Measurements from ENCODE around the gene MARK4.
"Not testable (repeated sequence)": the region's sequence is repeated elsewhere in the genome, so short reads cannot be mapped to it uniquely, and the experiment has no call there.

The MARK4 gene

DNA sequence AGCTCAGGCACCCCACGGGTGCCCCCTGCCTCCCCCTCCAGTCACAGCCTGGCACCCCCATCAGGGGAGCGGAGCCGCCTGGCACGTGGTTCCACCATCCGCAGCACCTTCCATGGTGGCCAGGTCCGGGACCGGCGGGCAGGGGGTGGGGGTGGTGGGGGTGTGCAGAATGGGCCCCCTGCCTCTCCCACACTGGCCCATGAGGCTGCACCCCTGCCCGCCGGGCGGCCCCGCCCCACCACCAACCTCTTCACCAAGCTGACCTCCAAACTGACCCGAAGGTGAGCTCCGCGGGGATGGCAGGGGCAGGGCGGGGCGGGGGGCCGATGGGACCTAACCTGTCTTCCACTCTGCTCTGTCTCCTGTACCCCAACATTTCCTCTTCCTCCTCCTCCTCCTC, 46.6 kb downstream of the MARK4 start:
- in situ Hi-C loops (cut with MboI; ENCODE audit: low pct_unique_long_range_greater_than_20kb, low sequenced_read_pairs) = no loop called here
- no peak for DNase-seq

DNA sequence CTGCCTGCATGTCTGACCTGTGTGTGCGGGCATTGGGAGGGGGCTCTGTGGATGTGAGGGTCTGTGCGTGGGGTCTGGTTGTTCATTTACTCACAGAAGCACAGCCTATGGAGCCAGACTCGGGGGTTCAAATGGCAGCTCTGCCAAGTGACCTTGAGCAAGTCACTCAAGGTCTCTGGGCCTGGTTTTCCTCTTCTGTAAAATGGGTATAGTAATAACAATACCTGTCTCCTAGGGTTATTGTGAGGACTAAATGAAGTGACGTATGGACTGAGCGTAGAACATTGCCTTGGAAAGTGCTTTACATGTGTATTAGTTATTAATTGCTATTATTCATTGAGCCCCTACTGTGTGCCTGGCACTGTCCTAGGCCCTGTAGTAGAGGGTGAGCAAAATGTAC, 47.2 kb downstream of the MARK4 start:
- in situ Hi-C loops (cut with MboI; ENCODE audit: low pct_unique_long_range_greater_than_20kb, low sequenced_read_pairs) = no loop called here
- DNase-seq = no peak

DNA sequence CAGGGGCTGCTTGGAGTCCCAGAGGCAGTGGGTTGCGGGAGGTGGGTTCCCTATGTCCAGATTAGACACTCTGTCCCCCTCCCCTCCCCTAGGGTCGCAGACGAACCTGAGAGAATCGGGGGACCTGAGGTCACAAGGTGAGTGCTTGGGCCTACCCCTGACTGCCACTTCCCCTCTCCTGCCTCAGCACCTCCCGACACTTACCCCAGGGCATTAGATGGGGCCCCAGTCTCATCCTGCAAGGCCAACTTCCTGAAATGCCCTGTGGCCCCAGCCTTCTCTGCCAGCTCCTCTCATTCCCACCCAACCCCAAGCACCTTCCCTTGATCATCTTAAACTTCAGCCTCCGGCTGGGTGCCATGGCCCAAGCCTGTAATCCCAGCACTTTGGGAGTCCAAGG, 48.6 kb downstream of the MARK4 start:
- in situ Hi-C loops (cut with MboI; ENCODE audit: low pct_unique_long_range_greater_than_20kb, low sequenced_read_pairs) = no loop called here
- DNase-seq = no peak

DNA sequence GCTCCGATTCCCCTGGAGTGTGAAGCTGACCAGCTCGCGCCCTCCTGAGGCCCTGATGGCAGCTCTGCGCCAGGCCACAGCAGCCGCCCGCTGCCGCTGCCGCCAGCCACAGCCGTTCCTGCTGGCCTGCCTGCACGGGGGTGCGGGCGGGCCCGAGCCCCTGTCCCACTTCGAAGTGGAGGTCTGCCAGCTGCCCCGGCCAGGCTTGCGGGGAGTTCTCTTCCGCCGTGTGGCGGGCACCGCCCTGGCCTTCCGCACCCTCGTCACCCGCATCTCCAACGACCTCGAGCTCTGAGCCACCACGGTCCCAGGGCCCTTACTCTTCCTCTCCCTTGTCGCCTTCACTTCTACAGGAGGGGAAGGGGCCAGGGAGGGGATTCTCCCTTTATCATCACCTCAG, 51.3 kb downstream of the MARK4 start:
- no peak for DNase-seq
- in situ Hi-C loops (cut with MboI; ENCODE audit: low pct_unique_long_range_greater_than_20kb, low sequenced_read_pairs) = no loop called here

DNA sequence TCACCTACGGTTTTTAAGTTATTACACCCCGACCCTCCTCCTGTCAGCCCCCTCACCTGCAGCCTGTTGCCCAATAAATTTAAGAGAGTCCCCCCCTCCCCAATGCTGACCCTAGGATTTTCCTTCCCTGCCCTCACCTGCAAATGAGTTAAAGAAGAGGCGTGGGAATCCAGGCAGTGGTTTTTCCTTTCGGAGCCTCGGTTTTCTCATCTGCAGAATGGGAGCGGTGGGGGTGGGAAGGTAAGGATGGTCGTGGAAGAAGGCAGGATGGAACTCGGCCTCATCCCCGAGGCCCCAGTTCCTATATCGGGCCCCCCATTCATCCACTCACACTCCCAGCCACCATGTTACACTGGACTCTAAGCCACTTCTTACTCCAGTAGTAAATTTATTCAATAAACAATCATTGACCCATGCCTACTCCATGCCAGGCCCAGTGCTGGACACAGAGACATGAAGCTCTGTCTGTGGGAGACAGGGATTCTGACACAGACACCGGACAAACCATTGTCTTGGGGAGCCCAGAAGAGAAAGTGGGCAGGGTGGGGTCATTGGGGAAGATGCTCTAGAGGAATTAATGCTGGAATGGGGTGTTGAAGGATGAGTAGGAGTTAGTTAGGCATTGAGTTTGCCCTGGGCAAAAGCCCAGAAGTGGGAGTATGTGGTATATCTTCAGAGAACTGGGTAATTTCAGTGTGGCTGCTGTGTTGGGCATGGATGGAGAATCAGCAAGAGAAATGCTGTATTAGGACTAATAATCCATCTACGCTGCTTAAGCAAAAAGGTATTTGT, 52.4 kb downstream of the MARK4 start:
- no peak for DNase-seq
- in situ Hi-C loops (cut with MboI; ENCODE audit: low pct_unique_long_range_greater_than_20kb, low sequenced_read_pairs) = no loop called here

DNA sequence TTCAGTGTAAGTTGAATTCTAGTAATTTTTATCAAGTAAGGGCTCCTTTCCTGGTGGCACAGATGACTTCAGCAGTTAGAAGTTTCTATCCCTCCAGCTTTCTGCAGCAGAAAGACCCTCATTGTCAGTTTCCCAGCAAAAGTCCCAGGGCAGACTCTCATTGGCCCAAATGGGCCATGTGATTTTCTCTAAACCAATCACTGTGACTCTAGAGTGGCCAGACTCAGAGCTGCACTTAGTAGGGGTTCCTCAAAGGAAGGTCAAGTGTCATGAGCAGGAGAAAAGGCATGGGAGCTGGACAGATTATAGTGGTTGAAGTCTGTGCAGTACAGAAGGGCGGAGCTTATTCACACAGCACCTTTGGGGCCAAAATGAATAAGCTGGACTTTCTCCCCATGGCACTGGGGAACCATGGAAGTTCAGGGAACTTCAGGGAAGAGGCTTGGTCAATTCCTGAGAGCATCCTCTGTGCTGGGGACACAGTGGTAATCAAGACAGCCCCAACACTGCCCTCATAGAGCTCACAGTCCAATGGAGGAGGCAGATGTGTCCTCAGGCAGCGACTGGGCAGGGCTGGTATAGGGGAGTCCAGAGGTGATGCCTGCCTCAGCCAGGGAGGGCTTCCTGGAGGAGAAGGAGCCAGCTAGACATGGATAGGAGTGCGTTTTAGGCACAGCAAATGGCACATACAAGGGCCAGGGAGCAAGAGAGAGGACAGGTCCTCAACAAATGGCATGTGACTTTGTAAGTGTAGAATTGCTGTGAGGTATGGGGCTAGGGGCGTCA, 53.3 kb downstream of the MARK4 start:
- in situ Hi-C loops (cut with MboI; ENCODE audit: low pct_unique_long_range_greater_than_20kb, low sequenced_read_pairs) = no loop called here

DNA sequence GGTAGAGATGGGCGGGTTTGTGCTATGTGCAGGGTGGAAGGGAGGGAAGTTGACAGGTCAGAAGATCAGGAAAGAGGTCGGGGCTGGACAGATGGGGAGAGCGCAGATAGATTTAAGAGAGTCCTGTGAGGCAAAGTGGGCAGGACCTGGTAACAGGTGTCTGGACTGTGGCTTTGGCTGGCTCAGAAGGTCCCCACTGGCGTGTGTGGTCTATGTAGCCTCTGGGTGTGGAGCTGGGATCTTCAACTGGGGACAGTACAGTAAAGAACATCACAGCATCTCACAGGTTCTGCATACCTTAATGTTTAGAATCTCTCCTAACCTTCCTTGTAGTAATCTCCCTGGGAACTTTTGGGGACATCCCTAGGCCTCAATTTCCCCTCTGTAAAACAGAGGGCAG, 53.9 kb downstream of the MARK4 start:
- DNase-seq = no peak
- in situ Hi-C loops (cut with MboI; ENCODE audit: low pct_unique_long_range_greater_than_20kb, low sequenced_read_pairs) = no loop called here

More for the DNA sequence above, 53.3 kb downstream of the MARK4 start:
- no peak for DNase-seq

DNA sequence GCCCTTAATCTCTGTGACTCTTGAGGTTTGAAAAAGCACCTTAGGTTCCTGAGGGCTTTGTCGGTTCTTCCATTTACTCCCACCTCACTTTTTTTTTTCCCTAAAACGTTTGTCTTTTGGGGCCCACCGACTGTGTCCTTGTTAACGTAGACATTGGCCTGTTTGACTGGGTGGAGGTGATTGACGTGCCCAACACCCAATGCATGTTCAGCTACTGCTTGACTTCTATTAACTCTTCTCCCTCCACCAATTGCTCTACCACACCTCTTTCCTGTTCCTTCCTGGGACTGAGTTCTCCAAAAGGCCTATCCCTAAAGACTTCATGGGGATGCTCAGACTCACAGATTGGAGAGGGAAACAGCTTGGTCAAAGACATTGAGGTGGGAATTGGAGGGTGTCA, 54.4 kb downstream of the MARK4 start:
- no peak for DNase-seq
- in situ Hi-C loops (cut with MboI; ENCODE audit: low pct_unique_long_range_greater_than_20kb, low sequenced_read_pairs) = no loop called here

DNA sequence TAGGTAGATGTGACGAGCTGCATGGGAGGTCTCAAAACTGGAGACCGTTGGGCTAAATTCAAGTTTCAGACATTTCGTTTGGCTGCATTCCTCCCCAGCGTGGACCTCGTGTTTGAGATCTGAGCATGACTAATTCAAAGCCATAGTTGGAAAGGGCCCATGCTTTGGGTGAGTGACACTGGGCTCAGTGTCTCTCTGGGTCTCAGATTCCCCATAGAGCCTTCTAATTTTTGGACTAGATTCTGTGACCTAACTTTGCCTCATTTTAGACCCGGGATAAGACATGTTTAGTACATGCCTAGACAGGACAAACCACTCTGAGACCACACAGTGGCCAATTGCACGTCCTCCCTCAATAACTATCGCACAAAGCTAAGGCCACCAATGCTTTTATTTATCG, 55.0 kb downstream of the MARK4 start:
- no peak for DNase-seq
- in situ Hi-C loops (cut with MboI; ENCODE audit: low pct_unique_long_range_greater_than_20kb, low sequenced_read_pairs) = no loop called here

DNA sequence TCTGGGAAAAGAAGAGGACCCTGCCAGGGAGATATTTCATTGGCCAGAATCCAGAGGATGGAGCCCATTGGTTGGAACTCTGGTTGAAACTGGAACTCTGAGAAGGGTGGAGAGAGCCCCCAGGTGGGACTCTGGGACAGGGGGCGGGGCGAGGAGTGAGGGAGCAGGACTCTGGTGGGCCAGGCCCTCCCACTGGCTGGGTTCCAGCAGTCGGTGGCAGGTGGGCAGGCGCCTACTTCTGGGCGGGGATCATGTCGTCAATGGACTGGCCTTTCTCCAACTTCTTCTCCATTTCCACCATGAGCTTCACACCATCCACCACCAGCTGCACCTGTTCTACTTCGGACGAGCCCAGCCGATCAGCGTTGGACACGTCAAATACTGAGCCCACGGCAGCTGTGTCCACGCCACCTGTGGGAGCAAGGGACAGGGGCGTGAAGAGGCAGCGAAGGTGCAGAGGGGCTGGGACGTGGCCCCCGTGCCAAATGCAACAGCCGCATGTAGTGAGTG, 55.5 kb downstream of the MARK4 start:
- DNase-seq = peak; percentile 21
- in situ Hi-C loops (cut with MboI; ENCODE audit: low pct_unique_long_range_greater_than_20kb, low sequenced_read_pairs) = no loop called here

DNA sequence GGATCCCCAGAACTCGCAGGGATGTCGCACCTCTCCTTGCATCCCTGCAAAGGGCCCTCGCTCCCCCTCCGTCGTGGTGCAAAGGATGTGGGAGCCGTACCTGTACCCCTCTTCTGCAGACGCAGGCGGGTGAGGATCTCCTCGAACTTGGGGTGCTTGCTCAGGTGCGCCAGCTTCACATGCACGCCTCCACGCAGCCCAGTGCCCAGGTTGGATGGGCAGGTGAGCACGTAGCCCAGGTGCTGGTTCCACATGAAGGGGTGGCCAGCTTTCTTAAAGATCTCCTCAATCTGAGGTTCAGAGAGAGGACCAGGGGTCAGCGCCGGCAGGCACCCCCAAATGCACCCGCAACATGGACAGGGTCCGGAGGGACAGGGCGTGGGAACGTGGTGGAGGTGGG, 56.3 kb downstream of the MARK4 start:
- in situ Hi-C loops (cut with MboI; ENCODE audit: low pct_unique_long_range_greater_than_20kb, low sequenced_read_pairs) = no loop called here
- no peak for DNase-seq

DNA sequence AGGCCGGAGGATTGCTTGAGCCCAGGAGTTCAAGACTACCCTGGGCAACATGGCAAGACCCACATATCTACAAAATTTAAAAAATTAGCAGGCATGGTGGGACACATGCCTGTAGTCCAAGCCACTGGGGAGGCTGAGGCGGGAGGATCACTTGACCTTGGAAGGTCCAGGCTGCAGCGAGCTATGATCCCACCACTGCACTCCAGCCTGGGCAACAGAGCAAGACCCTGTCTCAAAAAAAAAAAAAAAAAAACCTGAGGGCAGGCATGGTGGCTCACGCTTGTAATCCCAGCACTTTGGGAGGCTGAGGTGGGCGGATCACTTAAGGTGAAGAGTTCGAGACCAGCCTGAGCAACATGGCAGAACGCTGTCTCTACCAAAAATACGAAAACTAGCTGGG, 58.3 kb downstream of the MARK4 start:
- DNase-seq; in situ Hi-C loops (cut with MboI; ENCODE audit: low pct_unique_long_range_greater_than_20kb, low sequenced_read_pairs): not testable (repeated sequence)

DNA sequence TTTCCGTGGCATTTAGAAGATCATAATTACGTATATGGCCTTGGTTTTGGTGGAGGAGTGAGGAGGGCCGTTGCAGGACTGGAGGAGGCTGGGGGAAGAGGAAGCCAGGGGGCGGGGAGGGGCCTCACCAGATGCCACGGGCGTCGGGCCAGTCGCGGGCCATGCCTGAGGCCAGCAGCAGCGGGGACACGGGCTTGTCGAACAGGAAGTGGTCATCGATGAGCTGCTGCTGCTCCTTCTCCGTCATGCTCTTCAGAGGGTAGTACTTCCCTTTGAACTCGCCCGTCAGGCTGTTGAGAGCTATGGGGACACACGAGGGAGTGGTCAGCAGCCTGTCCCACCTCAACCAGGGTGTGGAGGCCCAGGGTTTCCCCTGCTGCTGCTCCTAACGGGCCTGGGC, 60.5 kb downstream of the MARK4 start:
- DNase-seq = peak; percentile 59
- in situ Hi-C loops (cut with MboI; ENCODE audit: low pct_unique_long_range_greater_than_20kb, low sequenced_read_pairs) = no loop called here

DNA sequence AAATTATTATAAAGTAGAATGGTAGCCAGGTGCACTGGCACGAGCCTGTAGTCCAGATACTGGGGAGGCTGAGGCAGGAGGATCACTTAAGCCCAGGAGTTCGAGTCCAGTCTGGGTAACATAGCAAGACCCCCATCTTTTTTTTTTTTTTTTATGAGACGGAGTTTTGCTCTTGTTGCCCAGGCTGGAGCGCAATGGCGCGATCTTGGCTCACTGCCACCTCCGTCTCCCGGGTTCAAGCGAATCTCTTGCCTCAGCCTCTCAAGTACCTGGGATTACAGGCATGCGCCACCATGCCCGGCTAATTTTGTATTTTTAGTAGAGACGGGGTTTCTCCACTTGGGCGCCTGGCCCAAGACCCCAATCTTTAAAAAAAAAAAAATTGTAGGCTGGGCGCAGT, 61.2 kb downstream of the MARK4 start:
- DNase-seq; in situ Hi-C loops (cut with MboI; ENCODE audit: low pct_unique_long_range_greater_than_20kb, low sequenced_read_pairs): not testable (repeated sequence)

DNA sequence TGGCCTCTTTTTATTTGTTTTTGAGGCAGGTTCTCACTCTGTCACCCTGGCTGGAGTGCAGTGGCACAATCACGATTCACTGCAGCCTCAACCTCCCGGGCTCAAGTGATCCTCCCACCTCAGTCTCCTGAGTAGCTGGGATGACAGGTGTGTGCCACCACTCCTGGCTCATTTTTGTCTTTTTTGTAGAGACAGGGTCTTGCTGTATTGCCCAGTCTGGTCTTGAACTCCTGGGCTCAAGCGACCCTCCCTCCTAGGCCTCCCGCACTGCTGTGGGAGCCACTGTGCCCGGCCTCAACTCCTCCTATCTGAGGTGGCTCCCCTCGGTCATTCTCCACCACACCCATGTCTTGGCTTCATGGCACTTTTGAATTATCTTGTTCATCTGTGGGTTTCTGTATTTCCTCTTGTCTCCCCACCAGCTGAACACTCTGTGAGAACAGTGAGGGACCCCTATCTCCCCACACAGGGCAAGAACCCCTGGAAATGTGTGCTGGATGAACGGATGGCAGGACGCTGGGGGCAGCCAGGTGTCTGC, 63.7 kb downstream of the MARK4 start:
- DNase-seq = no peak
- in situ Hi-C loops (cut with MboI; ENCODE audit: low pct_unique_long_range_greater_than_20kb, low sequenced_read_pairs) = no loop called here

DNA sequence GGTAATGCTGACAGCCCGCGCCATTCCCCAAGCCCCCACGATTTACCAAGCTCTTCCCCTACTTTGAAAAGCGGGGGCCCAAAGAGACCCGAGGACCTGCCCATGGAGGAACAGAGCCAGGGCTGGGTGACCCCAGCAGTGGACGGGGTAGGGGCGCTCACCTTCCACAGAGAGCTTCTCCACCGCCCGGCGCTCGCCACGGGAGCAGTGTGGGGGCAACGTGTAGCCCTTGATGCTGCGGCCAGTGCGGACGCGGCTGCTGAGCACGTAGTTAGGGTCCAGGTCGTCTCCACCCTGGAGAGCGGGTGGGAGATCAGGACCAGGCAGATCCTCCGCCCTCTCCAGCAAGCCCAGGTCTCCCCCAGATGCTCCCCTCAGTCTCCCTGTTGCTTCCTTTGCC, 64.2 kb downstream of the MARK4 start:
- in situ Hi-C loops (cut with MboI; ENCODE audit: low pct_unique_long_range_greater_than_20kb, low sequenced_read_pairs) = no loop called here

DNA sequence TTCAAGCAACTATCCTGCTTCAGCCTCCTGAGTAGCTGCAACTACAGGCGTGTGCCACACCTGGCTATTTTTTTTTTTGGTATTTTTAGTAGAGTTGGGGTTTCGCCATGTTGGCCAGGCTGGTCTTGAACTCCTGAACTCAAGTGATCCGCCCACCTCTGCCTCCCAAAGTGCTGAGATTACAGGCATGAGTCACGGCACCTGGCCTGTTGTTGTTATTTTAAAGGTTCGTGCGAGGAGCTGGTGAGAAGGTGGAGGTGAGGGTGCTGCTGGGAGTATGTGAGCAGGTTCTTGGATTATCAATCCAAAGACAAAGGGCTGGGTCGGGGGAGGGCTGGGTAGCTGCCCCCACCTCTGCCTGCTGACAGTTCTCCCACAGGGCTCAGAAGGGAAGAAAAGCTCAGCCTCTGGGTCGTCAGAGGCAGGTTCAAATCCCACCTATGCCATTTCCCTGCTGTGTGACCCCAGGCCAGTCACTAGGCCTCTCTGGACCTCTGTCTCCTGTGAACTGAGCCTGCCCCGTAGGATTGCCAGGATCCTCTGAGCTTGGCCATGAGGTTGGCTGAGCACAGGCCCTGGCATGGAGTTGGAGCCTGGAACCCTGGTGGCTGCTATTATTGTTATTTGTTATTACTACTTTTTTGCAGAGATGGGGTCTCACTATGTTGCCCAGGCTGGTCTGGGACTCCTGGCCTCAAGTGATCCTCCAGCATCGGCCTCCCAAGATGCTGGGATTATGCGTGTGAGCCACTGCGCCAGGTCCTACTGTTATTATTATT, 70.1 kb downstream of the MARK4 start:
- in situ Hi-C loops (cut with MboI; ENCODE audit: low pct_unique_long_range_greater_than_20kb, low sequenced_read_pairs) = no loop called here
- no peak for DNase-seq

More for the DNA sequence above, 64.2 kb downstream of the MARK4 start:
- no peak for DNase-seq

DNA sequence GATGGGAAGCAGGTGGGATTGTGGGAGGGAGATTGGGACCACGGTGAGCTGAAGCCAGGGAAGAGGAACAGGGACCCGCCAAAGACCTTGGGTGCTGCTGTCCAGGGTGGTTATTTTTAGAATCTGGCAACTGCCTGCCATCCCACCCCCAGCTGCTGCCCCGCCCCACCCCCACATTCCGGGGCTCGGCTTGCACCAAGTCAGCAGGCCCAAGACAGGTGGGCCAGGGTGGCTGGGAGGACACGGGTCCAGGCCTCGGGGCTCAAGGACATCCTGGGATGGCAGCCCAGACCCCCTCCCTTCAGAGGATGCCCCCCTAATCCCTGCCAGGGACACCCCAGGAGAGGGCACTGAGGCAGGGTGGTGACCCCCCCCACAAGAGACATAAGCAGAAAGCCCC, 70.8 kb downstream of the MARK4 start:
- no peak for DNase-seq
- in situ Hi-C loops (cut with MboI; ENCODE audit: low pct_unique_long_range_greater_than_20kb, low sequenced_read_pairs) = no loop called here

DNA sequence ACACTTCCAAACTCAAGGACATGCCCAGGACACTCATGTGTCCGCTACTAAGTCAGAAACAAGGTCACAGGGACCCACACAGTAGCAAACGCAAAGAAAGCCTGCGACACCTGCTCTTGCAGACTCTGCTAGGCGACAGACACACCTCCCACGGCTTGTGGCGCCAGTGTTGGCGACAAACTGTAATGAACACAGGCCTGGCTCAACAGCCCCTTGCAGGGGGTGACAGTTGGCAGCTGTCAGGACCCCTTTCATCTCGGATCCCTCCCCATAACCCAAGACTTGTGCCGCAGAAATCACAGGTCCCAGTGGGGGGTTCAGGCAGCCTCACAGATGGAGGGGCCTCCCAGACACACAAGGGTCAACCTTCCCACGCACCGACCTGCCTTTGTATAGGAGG, 71.2 kb downstream of the MARK4 start:
- DNase-seq = no peak
- in situ Hi-C loops (cut with MboI; ENCODE audit: low pct_unique_long_range_greater_than_20kb, low sequenced_read_pairs) = no loop called here
